DMS79 (cell line): ENCODE measurements around the gene WDHD1.
"Not testable (repeated sequence)": the region's sequence is repeated elsewhere in the genome, so short reads cannot be mapped to it uniquely, and the experiment has no call there.

ENCODE experiments used
- DNase-seq: peaks from one replicate; lab custom pipeline; 2025; lab: John Stamatoyannopoulos, UW

The WDHD1 gene, protein sequence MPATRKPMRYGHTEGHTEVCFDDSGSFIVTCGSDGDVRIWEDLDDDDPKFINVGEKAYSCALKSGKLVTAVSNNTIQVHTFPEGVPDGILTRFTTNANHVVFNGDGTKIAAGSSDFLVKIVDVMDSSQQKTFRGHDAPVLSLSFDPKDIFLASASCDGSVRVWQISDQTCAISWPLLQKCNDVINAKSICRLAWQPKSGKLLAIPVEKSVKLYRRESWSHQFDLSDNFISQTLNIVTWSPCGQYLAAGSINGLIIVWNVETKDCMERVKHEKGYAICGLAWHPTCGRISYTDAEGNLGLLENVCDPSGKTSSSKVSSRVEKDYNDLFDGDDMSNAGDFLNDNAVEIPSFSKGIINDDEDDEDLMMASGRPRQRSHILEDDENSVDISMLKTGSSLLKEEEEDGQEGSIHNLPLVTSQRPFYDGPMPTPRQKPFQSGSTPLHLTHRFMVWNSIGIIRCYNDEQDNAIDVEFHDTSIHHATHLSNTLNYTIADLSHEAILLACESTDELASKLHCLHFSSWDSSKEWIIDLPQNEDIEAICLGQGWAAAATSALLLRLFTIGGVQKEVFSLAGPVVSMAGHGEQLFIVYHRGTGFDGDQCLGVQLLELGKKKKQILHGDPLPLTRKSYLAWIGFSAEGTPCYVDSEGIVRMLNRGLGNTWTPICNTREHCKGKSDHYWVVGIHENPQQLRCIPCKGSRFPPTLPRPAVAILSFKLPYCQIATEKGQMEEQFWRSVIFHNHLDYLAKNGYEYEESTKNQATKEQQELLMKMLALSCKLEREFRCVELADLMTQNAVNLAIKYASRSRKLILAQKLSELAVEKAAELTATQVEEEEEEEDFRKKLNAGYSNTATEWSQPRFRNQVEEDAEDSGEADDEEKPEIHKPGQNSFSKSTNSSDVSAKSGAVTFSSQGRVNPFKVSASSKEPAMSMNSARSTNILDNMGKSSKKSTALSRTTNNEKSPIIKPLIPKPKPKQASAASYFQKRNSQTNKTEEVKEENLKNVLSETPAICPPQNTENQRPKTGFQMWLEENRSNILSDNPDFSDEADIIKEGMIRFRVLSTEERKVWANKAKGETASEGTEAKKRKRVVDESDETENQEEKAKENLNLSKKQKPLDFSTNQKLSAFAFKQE

GRCh38 chr14:55026793-55027561, at the start of gene WDHD1, which contains the start of gene SOCS4:
TSS of gene WDHD1 (minus strand) at chr14:55027099. CDS start at chr14:55026787, 312 bp downstream.
TSS of gene SOCS4 (plus strand) at chr14:55027236. CDS start at chr14:55043042, 15,806 bp downstream.
- DNase-seq = peak; percentile 94

GRCh38 chr14:55075628-55076175, 48.8 kb upstream of the WDHD1 start:
- no peak for DNase-seq

DNA sequence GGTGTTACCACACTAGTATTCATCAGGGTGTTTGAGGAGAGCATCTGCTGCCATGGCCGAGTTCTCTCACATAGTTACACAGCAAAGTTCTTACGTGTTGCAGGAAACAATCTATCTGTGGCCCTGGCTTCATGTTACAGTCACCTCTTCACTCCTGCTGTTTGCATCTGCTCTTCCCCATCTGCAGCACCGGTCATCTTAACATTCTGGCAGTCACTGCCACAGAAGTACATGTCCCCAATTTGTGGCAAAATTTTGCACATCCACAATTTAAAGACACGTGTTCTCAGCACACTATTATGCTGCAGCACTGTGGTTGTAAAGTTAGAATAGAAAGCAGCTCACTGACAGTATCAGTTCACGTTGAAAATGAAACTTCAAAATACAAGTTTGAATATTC, 47.8 kb upstream of the WDHD1 start:
- DNase-seq = no peak

DNA sequence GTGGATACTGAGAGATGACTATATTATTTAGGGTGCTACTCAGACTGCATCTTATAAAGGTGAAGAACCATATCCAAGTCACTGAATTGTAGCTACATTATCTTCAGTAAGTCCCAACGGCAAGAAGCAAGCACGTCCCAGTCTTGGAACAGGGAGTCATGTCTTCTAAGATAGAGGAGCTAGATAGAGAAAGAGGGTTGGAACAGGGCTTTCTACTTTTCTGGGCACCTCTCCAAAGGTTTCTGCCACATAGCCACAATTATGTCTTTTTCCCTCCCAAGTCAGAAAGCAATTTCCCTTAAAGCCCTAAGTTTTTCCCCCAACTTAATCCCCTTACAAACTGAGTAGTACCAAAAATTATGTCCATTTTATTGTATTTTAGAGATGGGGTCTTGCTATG, 47.0 kb upstream of the WDHD1 start:
- no peak for DNase-seq

- peak; percentile 50 for DNase-seq
Observed at GRCh38 chr14:55071870-55072640, 45.2 kb upstream of the WDHD1 start.

- DNase-seq = no peak
Observed at GRCh38 chr14:55070981-55071411, 44.1 kb upstream of the WDHD1 start.

- no peak for DNase-seq
Observed at GRCh38 chr14:55066223-55066622, 39.3 kb upstream of the WDHD1 start.

DNA sequence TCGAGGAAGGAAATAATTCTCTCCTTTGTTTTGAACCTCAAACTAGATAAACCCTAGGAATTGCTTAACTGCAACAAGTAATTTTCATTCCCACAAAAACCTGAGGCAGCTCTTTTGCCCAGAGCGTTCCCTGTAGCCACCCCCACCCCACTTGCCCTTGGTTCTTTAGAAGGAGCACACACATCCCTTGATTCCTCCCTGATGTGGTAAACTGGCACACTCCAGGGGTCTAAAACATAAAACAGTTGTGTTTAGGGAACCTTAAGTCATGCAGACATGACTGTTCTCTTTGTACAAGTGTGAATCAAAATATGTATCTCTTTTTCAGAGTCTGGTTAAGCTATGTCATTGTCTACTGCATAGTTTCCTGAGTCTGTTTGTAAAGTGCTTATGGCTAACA, 38.5 kb upstream of the WDHD1 start:
- DNase-seq = no peak

DNA sequence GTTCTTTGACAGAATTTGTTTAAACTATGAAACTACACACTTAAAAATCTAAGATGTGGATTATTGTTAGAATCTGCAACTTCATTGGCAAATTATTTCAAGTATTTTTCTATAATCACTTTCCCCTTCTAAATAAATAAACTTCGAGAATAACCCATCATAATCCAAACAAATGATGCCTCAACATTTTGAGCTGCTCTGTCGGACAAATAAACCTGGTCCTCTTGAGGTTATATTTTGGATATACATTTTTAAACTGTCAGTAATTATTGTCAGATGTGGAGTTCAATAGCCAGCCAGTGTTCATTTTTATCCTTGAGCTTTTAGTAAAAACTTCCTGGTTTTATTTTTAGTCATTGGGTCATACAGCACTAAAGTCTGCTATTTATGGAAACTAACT, 38.0 kb upstream of the WDHD1 start:
- DNase-seq = not testable (repeated sequence)

GRCh38 chr14:55062517-55063351, 35.8 kb upstream of the WDHD1 start:
- no peak for DNase-seq

DNA sequence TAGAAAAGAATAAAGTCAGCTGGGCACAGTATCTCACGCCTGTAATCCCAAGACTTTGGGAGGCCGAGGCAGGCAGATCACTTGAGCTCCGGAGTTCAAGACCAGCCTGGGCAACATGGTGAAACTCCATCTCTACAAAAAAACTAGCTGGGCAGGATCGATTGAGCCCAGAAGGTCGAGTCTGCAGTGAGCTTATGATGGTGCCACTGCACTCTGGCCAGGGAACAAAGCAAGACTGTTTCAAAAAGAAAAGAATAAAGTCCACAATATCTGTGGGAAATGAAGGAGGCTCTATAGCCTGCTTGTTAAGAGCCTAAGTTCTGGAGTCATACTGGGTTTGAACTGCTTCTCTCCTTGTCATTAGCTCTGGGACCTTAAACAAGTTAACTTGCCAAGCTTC, 32.4 kb upstream of the WDHD1 start:
- DNase-seq = no peak

GRCh38 chr14:55057919-55058318, 31.0 kb upstream of the WDHD1 start:
- no peak for DNase-seq

GRCh38 chr14:55054098-55054497, 27.2 kb upstream of the WDHD1 start:
- DNase-seq = no peak

DNA sequence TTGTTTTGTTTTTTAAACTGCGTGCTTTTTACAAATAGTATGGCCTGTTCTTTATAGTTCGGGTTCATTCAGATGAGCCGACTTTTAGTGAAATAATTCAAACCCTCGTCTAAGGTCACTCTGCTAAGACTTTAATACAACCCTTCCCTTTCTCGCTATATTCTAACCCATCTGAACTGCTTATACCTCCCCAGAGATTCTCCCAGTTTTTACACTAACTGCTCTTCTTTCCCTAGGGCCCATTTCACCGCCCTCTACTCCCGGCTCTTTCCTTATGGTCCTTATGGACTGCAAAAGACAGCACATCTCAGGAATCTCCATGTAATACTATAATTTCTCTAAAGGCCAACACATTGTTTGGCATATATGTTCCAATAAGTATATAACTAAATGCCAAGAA, 26.6 kb upstream of the WDHD1 start:
- DNase-seq = no peak

DNA sequence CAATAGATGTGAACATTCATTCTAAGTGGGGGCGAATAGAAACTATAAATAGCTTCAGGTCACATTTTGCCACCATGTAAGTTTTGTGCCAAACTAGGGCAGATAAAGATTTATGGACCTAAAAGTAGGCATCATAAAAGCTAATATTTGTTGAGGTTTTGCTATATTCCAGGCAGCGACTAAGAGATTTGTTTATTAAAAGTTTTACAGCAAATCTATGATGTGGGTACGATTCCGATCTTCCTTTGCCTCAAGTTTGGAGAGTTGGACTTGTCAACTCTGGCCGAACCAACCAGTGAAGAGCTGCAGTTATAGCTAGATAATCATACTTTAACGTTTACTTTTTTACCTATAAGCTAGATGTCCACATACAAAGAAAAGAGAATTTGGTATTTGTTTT, 26.1 kb upstream of the WDHD1 start:
- no peak for DNase-seq

DNA sequence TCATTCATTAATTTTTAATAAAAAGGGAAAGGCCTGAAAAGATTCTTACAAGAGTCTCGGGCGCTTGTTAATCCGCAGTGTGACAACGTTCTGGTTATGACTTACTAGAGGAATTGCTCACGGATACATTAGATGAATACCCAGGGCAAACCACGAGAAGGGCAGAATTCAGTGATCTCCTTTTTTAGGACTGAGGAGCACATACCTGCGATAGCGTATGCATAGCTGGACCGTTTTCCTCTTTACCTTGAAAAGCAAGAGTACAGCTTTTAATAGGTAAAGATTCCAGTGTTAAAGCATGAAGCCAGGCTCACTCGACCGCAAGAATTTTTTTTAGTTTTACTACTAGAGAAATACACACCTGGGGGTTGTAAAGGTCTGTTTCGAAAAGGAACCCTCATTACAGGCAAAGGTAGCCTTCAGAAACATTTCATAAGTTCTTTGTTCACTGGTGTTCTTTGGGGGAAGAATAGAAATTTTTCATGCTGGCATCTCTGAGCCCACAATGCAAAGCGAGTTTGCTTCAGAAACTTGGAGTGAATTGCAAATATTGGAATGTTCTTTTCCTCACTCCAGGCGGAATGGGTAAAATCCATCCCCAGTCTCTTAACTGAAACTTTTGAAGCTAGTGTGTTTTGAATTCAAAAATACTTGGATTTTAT, 25.5 kb upstream of the WDHD1 start:
- DNase-seq = no peak

- DNase-seq = peak; percentile 97
Observed at GRCh38 chr14:55051423-55052268, 24.7 kb upstream of the WDHD1 start, which contains the start of gene MAPK1IP1L. TSS of gene MAPK1IP1L (plus strand) at chr14:55051647. CDS start at chr14:55061684, 10,037 bp downstream.

DNA sequence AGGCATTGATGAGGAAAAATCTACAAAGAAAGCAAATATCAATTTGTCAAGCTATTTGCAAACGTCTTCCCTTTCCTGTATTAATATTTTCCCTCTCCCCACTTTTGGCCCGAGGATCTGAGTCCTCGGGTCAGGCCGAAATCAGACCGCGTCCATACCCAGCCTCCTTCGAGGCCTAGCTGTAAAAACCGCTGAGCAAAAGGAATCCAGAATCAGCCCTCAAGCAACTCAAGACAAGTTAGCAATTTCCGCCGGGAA, 24.2 kb upstream of the WDHD1 start:
- DNase-seq = no peak
